K562 (cell line): ENCODE data around the gene PPIE. TPM values are rescaled to one million over a fixed set of nuclear protein-coding genes. Genes with fewer than 3 reads are reported as not detected.

Experiments used
- ATAC-seq: fragments of 200-7000 bp; cut with Tn5 transposase; 3 replicates; pipeline ENCODE4 v1.9.1; 2020; ENCODE audit warnings: moderate library complexity
- BruUV-seq: library from RNA; stranded (reverse); fragments of 400-500 nt; replicated peaks from 2 replicates; lab custom pipeline; 2021; lab: Mats Ljungman, UMichigan
- CTCF ChIA-PET: fragments of 300-600 bp; formaldehyde crosslinking; extraction: SDS; loops from one replicate; lab custom pipeline; 2021; ENCODE audit warnings: low intra/inter-chr PET ratio; lab: Yijun Ruan, JAX
- POLR2A ChIA-PET: fragments of 300-600, 350-650 bp; sonication (Branson Sonifier 250); formaldehyde crosslinking; extraction: SDS; loops from one replicate; lab custom pipeline; 2021; ENCODE audit warnings: antibody characterized with exemption, inconsistent platforms; lab: Yijun Ruan, JAX
- DNase-seq, 4 experiments: peaks; one replicate each; pipeline versions ENCODE4 v3.0.0 to v3.0.0-alpha.2; 2011 to 2018; ENCODE audit warnings: low spot score in 3 of 4, mixed read lengths in 3 of 4; ENCODE audit errors: extremely low read depth in 1 of 4
- FAIRE-seq: peaks from 2 replicates; lab custom pipeline; 2011; peaks lifted over from hg19 to GRCh38; lab: Jason Lieb, UNC
- H2AFZ ChIP-seq: 2 replicates; pipeline ENCODE4 v1.6.0; 2011; ENCODE audit warnings: low read depth, low read length, control low read depth, inconsistent platforms
- H3K27ac ChIP-seq: fragments of 200-600 bp; 3 replicates; pipeline ENCODE4 v1.8.0; 2011; ENCODE audit warnings: low read depth, mild to moderate bottlenecking, control low read depth, inconsistent platforms, low read length, moderate library complexity, mixed read lengths; ENCODE audit errors: extremely low read depth
- H3K27me3 ChIP-seq, 2 experiments: fragments of 300-600 bp in 1 of 2; 2 replicates in 1 of 2; 3 replicates in 1 of 2; pipeline versions ENCODE4 v1.6.0 to v1.8.0; 2011; ENCODE audit warnings: inconsistent platforms in 2 of 2, low read length in 2 of 2, mild to moderate bottlenecking in 1 of 2, mixed read lengths in 1 of 2, moderate library complexity in 1 of 2; ENCODE audit not compliant: control insufficient read depth in 2 of 2, insufficient read depth in 2 of 2
- H3K36me3 ChIP-seq: fragments of 300-600 bp; 3 replicates; pipeline ENCODE4 v1.8.0; 2011; ENCODE audit warnings: mild to moderate bottlenecking, low read length, inconsistent platforms; ENCODE audit not compliant: control insufficient read depth, insufficient read depth
- H3K4me1 ChIP-seq, 2 experiments: fragments of 200-600 bp in 1 of 2; replicated peaks in 1 of 2; 2 replicates in 1 of 2; 3 replicates in 1 of 2; pipeline versions ENCODE4 v1.5.1 to v1.8.0; 2011; ENCODE audit warnings: inconsistent platforms in 2 of 2, low read length in 2 of 2, mild to moderate bottlenecking in 1 of 2, mixed read lengths in 1 of 2, moderate library complexity in 1 of 2; ENCODE audit not compliant: control insufficient read depth in 2 of 2, insufficient read depth in 2 of 2
- H3K4me2 ChIP-seq: 2 replicates; pipeline ENCODE4 v1.6.1; 2011; ENCODE audit warnings: low read length, control low read depth, inconsistent platforms, mixed read lengths; ENCODE audit not compliant: insufficient read depth
- H3K4me3 ChIP-seq: fragments of 200-600 bp; sonication (generic), shearing (Covaris generic); 2 replicates; pipeline ENCODE4 v1.5.1; 2016; ENCODE audit warnings: control low read depth, inconsistent platforms
- H3K79me2 ChIP-seq: fragments of 200-600 bp; 3 replicates; pipeline ENCODE4 v1.8.0; 2011; ENCODE audit warnings: low read length, inconsistent platforms; ENCODE audit not compliant: control insufficient read depth, insufficient read depth
- H3K9ac ChIP-seq, 2 experiments: 2 replicates each; pipeline versions ENCODE4 v1.6.0 to v1.6.1; 2011; ENCODE audit warnings: low read depth in 2 of 2, low read length in 2 of 2, control low read depth in 1 of 2, inconsistent platforms in 1 of 2, mild to moderate bottlenecking in 1 of 2, mixed read lengths in 1 of 2; ENCODE audit not compliant: insufficient read depth in 1 of 2
- H3K9me1 ChIP-seq: one replicate; pipeline ENCODE4 v1.6.0; 2011; ENCODE audit warnings: inconsistent platforms, mild to moderate bottlenecking, low read length, moderate library complexity; ENCODE audit not compliant: control insufficient read depth, insufficient read depth
- H3K9me3 ChIP-seq: replicated peaks from 2 replicates; pipeline ENCODE4 v1.5.1; 2011; ENCODE audit warnings: low read depth, low read length, inconsistent platforms; ENCODE audit not compliant: control insufficient read depth, insufficient read depth
- H4K20me1 ChIP-seq: replicated peaks from 2 replicates; pipeline ENCODE4 v1.6.1; 2011; ENCODE audit warnings: low read length, inconsistent platforms, mixed read lengths; ENCODE audit not compliant: control insufficient read depth, insufficient read depth
- AFF4 ChIP-seq: sonication (generic); formaldehyde crosslinking; IDR thresholded peaks from 2 replicates; pipeline ENCODE4 v1.8.0; 2023; ENCODE audit warnings: mild to moderate bottlenecking, missing genetic modification reagents
- MEIS2 ChIP-seq: fragments of 450-650 bp; IDR thresholded peaks from 2 replicates; pipeline ENCODE4 v1.6.1; 2014; ENCODE audit warnings: mild to moderate bottlenecking; ENCODE audit not compliant: partially characterized antibody
- WGBS: fragments of 100-300 bp; shearing (Covaris generic); methylation state at CpG from one replicate; pipeline ENCODE4 v1.1.6; 2016; ENCODE audit warnings: low coverage, mixed read lengths; ENCODE audit not compliant: insufficient coverage; ENCODE audit errors: missing lambda C conversion rate; 5-methylcytosine and 5-hydroxymethylcytosine counted together
- in situ Hi-C: fragments of 300-500 bp; cut with MboI; formaldehyde crosslinking; loops from 4 replicates; pipeline ENCODE4 v1.15.0; 2018; ENCODE audit warnings: inconsistent platforms, mixed read lengths
- intact Hi-C: fragments of 100-400 bp; cut with micrococcal nuclease; formaldehyde crosslinking; loops from 2 replicates; pipeline ENCODE4 v1.14.2; 2022
- polyA plus RNA-seq, 8 experiments: library from polyadenylated mRNA; depleted of rRNA in 4 of 8; stranded (reverse) in 5 of 8; unstranded in 3 of 8; fragments of >200 nt; fragmentation: Nextera tagmentation in 2 of 8; fragmentation: Illumina TruSeq in 1 of 8; extraction: Ambion mirVana in 2 of 8; extraction: Trizol in 1 of 8; gene quantifications; 2 replicates each; pipeline versions ENCODE4 v1.2.1 to v1.2.3, GENCODE V29; 2011 to 2014; ENCODE audit warnings: inconsistent platforms in 1 of 8, missing spikeins in 1 of 8
- total RNA-seq, 7 experiments: library from RNA; depleted of rRNA in 6 of 7; stranded (reverse); fragments of >200 nt in 6 of 7; fragmentation: Illumina TruSeq in 2 of 7; extraction: Trizol in 2 of 7; gene quantifications; 2 replicates each; pipeline versions ENCODE4 v1.2.1 to v1.2.3, GENCODE V29; 2011 to 2021; ENCODE audit warnings: low replicate concordance in 1 of 7

PPIE gene
- total and polyA plus RNA-seq, 9 of the 15 experiments (the other 6 are each of a cell fraction or from before 2014, with no cell fraction given) = 75.4 to 444 (median 131) TPM

- Histone ChIP-seq H2AFZ (no peak overlapping the region), H3K4me1 (peaks cover 22 to 24% of the 10 kb centered on the region in 2 experiments; a peak in 4 of 5 replicates), H3K4me2 (no peak overlapping the region), H3K4me3 (no peak overlapping the region), H3K27me3 (peaks cover 0 to 3% of the 10 kb centered on the region in 2 experiments; a peak in 1 of 5 replicates), H3K9me3 (no peaks in the 10 kb centered on the region), H3K9me1 (no peaks in the 10 kb centered on the region), H3K36me3 (no peaks in the 10 kb centered on the region), H3K27ac (no peak overlapping the region), H3K9ac (no peak overlapping the region), H3K79me2 (no peaks in the 10 kb centered on the region), H4K20me1 (no peaks in the 10 kb centered on the region)
- in situ Hi-C loops = no loop called here
- ATAC-seq = no peak
- ChIA-PET CTCF (no interaction called here), POLR2A (interaction anchor here (0.6 kb wide), 1 partner anchor 112 kb away, joined by 3 read pairs; no protein-coding TSS in a partner anchor)
- TF ChIP-seq MEIS2 = peak; percentile 47
- no peak for TF ChIP-seq AFF4 (CRISPR knock-in tag)
- WGBS = 90% methylated on average over 5 of the region's 5 CpGs
- intact Hi-C loops = loop anchor here (10.0 kb wide), 1 partner anchor 609 kb away; no protein-coding TSS in a partner anchor
- BruUV-seq = no TSS peak
- no peak for FAIRE-seq
- no peak for DNase-seq
Measured at GRCh38 chr1:39713557-39713956, 25.1 kb upstream of the PPIE start.
